Endothelial cell (in vitro differentiated cells): ENCODE measurements around the gene PNPLA5. TPM values are rescaled to one million over a fixed set of nuclear protein-coding genes. Genes with fewer than 3 reads are reported as not detected.

Source experiments
- DNase-seq: peaks from one replicate; pipeline ENCODE4 v3.0.0; 2021; ENCODE audit warnings: low spot score
- H3K27ac Mint-ChIP-seq: one replicate; pipeline ENCODE4 v1.8.0; 2021; ENCODE audit warnings: mixed read lengths, inconsistent platforms; ENCODE audit not compliant: unreplicated experiment
- H3K27me3 Mint-ChIP-seq: one replicate; pipeline ENCODE4 v1.8.0; 2021; ENCODE audit warnings: mild to moderate bottlenecking, moderate library complexity, mixed read lengths, inconsistent platforms; ENCODE audit not compliant: unreplicated experiment
- H3K36me3 Mint-ChIP-seq: one replicate; pipeline ENCODE4 v1.8.0; 2021; ENCODE audit warnings: mild to moderate bottlenecking, low read depth, mixed read lengths, inconsistent platforms; ENCODE audit not compliant: unreplicated experiment
- H3K4me1 Mint-ChIP-seq: one replicate; pipeline ENCODE4 v1.8.0; 2021; ENCODE audit warnings: mild to moderate bottlenecking, mixed read lengths, inconsistent platforms; ENCODE audit not compliant: unreplicated experiment
- H3K4me3 Mint-ChIP-seq: one replicate; pipeline ENCODE4 v1.8.0; 2021; ENCODE audit warnings: mild to moderate bottlenecking, mixed read lengths, inconsistent platforms; ENCODE audit not compliant: unreplicated experiment
- H3K9me3 Mint-ChIP-seq: one replicate; pipeline ENCODE4 v1.8.0; 2021; ENCODE audit warnings: mixed read lengths, inconsistent platforms; ENCODE audit not compliant: unreplicated experiment
- total RNA-seq: library from RNA; stranded (reverse); fragmentation: NEBNext Ultra II Directional; extraction: Animal tissue kit (Norgen Biotek cat#: 25700); gene quantifications from one replicate; pipeline ENCODE4 v1.2.1, GENCODE V29; 2021; ENCODE audit not compliant: unreplicated experiment
- TF ChIP-seq, protein P1 (sequence below): fragments of 200-600 bp; sonication (generic); IDR thresholded peaks from one replicate; pipeline ENCODE4 v1.5.0; 2021; ENCODE audit warnings: antibody characterized with exemption; ENCODE audit not compliant: unreplicated experiment

The PNPLA5 gene
- total RNA-seq, 1 donor from 2014 or later: not detected

DNA sequence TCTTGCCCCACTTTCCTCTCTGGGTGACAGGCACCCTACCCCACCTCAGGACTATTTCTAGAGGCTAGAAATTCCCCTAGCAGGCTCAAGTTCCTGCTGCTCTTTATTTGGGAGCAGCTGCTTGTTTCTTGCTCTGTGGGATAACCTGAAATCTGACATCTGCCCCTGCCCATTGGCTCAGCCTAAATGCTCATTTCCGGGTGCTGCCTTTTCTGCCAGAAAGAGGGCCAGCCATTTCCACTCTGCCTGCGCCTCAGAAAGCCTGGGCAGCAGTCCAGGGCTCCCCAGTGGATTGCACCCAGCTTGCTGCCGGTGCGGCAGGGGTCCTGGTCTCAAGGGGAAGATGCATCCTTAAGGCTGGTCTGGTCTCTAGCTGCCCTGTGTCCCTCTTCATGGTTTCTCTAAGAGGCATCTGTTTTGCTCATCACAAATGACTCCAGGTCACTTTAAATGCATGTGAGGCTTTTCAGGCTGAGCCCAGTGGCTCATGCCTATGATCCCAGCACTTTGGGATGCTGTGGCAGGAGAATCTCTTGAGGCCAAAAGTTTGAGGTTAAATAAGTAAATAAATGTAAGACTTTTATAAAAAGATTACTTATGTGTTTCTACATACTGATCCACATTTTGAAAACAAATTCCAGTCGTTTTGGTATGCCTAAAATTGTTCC lies 10.3 kb upstream of the PNPLA5 start:
- Mint-ChIP-seq H3K36me3 (no peaks in the 10 kb centered on the region), H3K27ac (no peak overlapping the region), H3K9me3 (no peaks in the 10 kb centered on the region), H3K4me3 (no peak overlapping the region), H3K27me3 (peaks cover 9% of the 10 kb centered on the region), H3K4me1 (no peaks in the 10 kb centered on the region)
- TF ChIP-seq, protein P1, sequence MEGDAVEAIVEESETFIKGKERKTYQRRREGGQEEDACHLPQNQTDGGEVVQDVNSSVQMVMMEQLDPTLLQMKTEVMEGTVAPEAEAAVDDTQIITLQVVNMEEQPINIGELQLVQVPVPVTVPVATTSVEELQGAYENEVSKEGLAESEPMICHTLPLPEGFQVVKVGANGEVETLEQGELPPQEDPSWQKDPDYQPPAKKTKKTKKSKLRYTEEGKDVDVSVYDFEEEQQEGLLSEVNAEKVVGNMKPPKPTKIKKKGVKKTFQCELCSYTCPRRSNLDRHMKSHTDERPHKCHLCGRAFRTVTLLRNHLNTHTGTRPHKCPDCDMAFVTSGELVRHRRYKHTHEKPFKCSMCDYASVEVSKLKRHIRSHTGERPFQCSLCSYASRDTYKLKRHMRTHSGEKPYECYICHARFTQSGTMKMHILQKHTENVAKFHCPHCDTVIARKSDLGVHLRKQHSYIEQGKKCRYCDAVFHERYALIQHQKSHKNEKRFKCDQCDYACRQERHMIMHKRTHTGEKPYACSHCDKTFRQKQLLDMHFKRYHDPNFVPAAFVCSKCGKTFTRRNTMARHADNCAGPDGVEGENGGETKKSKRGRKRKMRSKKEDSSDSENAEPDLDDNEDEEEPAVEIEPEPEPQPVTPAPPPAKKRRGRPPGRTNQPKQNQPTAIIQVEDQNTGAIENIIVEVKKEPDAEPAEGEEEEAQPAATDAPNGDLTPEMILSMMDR: no peak
- no peak for DNase-seq

DNA sequence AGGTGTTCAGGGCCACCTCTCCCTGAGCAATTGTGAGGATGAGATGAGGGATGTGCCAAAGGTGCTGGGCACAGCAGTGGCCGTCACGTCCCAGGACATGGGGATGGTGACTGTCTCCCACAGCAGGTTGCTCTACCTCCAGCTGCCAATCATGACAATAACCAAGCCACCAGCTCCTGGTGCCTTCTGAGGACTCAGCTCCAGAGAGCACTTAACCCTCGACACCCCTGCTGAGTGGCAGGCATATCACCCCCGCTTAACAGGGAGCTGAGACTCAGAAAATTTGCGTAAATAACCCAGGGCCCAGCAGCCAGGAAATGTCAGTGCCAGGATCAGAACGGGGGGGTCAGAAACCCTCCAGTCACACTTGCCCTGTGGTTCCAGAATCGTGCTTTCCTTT lies 8.4 kb upstream of the PNPLA5 start:
- no peaks in the 10 kb centered on the region for H3K36me3 Mint-ChIP-seq
- H3K27me3 Mint-ChIP-seq: peaks cover 4% of the 10 kb centered on the region
- no peak overlapping the region for H3K4me3 Mint-ChIP-seq
- H3K9me3 Mint-ChIP-seq: no peaks in the 10 kb centered on the region
- H3K27ac Mint-ChIP-seq: no peak overlapping the region
- TF ChIP-seq, protein P1: no peak
- DNase-seq: no peak
- H3K4me1 Mint-ChIP-seq: no peaks in the 10 kb centered on the region

DNA sequence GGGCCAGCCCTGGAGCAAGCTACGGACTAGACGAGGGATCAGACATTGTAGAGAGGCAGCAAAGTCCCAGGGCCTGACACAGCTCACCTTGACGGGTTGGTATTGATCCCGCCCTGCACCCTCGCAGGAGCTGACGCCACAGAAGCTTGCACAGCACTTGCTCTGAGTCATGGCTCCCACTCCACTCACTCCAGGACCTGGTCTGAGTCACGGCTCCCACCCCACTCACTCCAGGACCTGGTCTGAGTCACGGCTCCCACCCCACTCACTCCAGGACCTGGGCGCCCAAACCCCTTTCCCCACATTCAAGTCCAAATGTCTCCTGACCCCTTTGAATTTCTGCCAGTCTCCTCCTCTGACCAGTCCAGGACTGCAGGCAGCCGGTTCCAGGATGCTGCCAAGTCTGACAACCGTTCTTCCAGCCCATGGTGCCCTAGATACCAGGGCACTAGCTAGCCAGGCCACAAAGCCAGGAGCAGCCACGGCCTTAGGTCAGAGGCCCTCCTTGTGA lies 6.0 kb upstream of the PNPLA5 start:
- Mint-ChIP-seq H3K4me1 (no peaks in the 10 kb centered on the region), H3K27me3 (peaks cover 2% of the 10 kb centered on the region), H3K36me3 (no peaks in the 10 kb centered on the region), H3K9me3 (no peaks in the 10 kb centered on the region), H3K27ac (no peak overlapping the region), H3K4me3 (no peak overlapping the region)
- TF ChIP-seq, protein P1: no peak
- DNase-seq: no peak

DNA sequence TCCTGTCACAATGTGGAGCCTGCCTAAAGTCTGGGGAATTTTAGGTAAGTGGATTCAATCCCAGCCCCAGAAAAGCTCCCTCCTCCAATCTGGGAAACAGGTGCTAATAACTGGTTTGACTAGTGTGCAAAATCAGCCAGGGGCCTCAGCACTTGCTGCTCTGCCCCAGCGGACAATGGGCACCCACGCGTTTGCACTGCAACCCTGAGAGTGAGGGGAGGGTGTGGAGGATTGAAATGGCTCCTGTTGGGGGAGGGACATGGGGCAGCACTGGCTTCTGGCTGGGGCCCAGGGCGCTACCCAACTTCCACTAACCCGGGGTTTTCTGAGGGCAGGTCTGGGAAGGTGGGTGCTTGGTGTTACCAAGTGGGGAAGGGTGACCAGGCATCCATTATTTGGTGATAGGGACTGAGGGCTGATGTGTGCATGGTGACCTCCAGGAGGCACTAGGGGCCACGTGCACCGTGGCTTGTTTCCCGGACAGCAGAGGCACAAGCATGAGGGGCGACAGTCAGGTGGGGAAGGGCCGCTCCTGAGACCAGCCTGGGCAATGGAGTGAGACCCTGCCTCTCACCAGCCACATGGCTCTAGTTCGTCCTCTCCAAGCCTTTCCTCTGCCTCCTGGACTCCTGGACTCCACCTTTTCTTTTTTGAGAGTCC lies 4.3 kb upstream of the PNPLA5 start:
- Mint-ChIP-seq H3K4me3 (no peak overlapping the region), H3K27me3 (peaks cover 2% of the 10 kb centered on the region), H3K27ac (no peak overlapping the region), H3K36me3 (no peaks in the 10 kb centered on the region), H3K9me3 (no peaks in the 10 kb centered on the region), H3K4me1 (no peaks in the 10 kb centered on the region)
- no peak for DNase-seq
- TF ChIP-seq, protein P1: no peak

DNA sequence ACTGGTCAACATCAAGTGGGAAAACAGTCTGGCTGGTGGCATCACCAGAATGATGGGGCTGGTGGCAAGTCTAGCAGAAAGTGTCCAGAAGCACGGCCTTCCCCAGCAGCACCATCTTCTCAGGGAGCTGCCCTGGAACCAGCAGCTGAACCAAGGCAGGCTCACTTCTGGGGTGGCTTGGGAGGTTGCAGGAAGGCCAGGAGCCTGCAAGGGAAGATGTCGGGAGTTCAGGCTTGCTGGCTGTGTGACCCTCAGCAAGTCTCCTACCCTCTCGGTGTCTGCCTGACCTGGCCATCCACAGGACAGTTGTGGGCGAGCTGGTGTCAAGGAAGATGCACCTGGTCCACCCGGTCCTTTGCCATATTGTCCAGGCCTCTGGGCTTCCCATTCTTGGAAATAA lies 2.3 kb upstream of the PNPLA5 start:
- DNase-seq: no peak
- Mint-ChIP-seq H3K36me3 (no peaks in the 10 kb centered on the region), H3K4me3 (no peak overlapping the region), H3K27ac (no peak overlapping the region), H3K9me3 (no peaks in the 10 kb centered on the region), H3K27me3 (peaks cover 2% of the 10 kb centered on the region), H3K4me1 (no peaks in the 10 kb centered on the region)
- TF ChIP-seq, protein P1: no peak
